Measurements from ENCODE around the gene NTNG2.
"Not testable (repeated sequence)": the region's sequence is repeated elsewhere in the genome, so short reads cannot be mapped to it uniquely, and the experiment has no call there.

Gene NTNG2

DNA sequence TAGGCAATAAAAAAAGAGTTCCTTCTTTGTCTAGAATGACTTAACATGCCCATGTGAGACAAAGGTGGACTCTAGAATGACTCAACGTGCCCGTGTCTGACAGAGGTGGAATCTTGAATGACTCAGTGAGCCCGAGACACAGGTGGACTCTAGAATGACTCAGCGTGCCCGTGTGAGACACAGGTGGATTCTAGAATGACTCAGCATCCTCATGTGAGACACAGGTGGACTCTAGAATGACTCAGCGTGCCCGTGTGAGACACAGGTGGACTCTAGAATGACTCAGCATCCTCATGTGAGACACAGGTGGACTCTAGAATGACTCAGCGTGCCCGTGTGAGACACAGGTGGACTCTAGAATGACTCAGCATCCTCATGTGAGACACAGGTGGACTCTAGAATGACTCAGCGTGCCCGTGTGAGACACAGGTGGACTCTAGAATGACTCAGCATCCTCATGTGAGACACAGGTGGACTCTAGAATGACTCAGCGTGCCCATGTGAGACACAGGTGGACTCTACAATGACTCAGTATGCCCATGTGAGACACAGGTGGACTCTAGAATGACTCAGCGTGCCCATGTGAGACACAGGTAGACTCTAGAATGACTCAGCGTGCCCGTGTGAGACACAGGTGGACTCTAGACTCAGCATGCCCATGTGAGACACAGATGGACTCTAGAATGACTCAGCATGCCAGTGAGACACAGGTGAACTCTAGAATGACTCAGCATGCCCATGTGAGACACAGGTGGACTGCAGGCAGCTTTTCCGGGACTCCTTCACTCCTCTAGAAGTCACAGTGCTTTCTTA lies 108.1 kb downstream of the NTNG2 start:
- not testable (repeated sequence) for DNase-seq

DNA sequence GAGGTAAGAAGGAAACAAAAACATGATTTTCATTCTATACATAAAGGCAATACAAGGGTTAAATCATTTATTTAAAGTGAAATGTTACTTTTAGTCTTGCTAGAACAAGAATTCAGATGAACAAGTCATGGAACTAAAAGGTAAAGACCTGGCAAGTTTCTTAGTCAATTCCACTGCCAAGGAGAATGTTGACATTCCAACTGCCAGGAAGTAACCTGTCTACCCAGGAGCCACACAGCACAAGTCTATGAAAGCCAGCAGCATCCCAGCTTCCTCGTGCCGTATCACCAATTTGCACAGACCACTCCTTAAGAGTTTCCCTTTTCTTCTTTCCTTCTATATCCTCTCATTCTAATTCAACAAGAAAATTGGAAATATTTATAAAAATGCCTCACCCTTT lies 113.0 kb downstream of the NTNG2 start:
- no peak for DNase-seq

DNA sequence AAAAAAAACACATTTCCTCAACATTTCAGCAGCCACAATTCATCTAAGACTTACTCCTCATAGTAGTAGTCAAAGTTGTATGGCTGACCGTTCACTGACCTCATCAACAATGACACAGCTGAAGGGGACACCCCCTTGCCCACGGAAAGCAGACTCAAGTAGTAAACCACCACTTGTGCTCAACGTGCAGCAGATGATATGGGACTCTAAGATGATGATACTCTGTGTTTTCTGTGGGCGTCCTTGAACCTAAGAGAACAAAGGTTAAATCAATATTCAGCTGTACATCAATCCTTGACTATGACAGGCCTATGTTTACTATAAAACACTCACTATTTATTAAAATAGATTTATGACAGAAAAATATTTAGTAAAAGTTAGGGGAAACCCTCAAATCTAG lies 121.3 kb downstream of the NTNG2 start:
- no peak for DNase-seq

DNA sequence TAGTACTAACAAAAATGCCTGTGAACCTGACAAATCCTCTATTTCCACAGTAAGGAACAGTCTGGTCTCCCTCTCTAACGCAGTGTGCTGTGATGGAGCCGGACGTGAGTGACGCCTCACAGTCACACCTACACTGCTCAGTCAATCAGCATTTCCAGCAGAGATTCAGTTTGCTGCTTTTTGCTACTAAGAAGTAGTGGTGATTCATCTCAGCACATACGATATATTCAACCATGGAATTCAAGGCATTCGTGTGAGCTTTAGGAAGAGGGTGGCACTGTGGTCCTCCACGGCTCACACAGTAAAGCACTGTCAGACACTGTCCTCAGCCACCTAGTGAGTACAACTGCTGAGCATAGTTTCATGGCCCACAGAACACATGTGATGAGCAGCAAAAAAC lies 122.0 kb downstream of the NTNG2 start:
- DNase-seq = no peak

DNA sequence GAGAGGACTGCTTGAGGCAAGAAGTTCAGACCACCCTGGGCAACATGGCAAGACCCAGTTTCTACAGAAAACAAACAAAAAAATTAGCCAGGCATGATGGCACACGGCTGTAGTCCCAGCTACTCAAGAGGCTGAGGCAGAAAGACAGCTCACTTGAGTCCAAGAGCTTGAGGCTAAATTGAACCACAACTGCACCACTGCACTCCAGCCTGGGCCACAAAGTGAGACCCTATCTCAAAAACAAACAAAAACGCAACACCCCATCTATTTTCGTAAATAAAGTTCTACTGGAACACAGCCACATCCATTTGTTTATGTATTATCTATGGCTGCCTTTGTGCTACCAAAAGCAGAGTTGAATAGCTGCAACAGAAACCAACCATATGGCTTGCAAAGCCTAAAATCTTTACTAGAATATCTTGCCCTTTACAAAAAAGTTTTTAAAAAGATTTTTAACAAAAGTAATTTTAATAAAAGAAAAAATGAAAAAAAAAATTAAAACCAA lies 125.5 kb downstream of the NTNG2 start:
- no peak for DNase-seq

DNA sequence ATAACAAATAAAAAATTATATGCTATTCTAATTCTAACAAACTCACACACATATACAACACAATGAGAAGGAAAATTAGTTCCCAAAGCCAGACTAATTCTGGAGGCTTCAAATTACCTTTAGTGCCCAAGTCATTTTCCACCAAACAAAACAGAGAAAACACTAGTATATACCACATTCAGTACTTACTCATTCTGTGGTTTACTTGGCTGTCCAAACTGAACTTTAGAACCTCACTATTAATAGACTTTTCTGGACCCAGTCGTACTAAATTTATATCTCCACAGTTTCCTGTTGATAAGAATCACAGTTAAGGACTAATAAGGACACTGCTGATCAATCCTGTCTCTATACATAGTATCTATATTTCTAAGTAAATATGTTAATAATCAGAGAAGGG lies 126.5 kb downstream of the NTNG2 start:
- no peak for DNase-seq

DNA sequence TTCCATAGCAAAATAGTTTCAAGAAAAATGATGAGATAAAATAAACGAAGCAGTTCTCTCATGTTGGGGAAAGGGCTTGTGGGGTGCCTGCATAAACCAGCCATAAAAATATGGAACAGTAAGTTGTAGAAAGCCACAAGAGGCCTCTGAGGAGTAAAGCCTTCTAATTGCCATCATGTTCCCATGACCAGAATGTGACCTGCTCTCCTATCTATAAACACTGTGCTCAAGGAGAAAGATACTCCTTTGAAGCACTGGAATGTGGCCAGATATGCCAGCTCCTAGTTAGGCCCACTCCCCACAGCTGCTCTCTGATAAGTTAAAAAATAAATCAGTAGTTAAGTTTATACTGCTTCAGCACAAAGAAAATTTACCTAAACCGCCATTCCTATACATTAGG lies 127.1 kb downstream of the NTNG2 start:
- DNase-seq = peak; percentile 47

DNA sequence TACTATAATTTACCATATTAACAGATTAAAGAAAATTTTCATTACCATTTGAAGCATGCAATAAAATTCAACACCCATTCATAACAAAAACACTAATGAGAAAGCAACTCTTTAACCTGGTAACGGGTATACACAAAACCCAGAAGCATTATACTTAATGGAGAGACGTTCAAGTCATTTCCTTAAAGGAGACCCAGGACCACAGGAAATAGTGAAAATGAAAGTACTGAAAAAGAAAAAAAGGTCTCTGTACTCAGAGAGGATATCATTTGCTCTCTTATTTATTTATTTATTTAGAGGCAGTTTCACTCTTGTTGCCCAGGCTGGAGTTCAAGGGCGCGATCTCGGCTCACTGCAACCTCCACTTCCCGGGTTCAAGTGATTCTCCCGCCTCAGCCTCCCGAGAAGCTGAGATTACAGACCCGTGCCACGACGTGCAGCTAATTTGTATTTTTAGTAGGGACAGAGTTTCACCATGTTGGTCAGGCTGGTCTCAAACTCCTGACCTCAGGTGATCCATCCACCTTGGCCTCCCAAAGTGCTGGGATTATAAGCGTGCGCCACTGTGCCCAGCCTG lies 131.4 kb downstream of the NTNG2 start:
- no peak for DNase-seq
